GM12891 (cell line): ENCODE data around the gene XPO4.

Experiments
- DNase-seq: peaks from one replicate; pipeline ENCODE4 v3.0.0; 2011; ENCODE audit warnings: low spot score; ENCODE audit not compliant: insufficient read length
- FAIRE-seq: peaks from 2 replicates; lab custom pipeline; 2011; peaks lifted over from hg19 to GRCh38; lab: Jason Lieb, UNC
- PAX5 ChIP-seq: IDR thresholded peaks from 2 replicates; pipeline ENCODE4 v1.6.1; 2011; ENCODE audit warnings: low read length, moderate library complexity, mild to moderate bottlenecking; ENCODE audit not compliant: insufficient read depth, severe bottlenecking
- POLR2A ChIP-seq: IDR thresholded peaks from 2 replicates; pipeline ENCODE4 v1.6.1; 2011; ENCODE audit warnings: low read depth, low read length, control low read depth
- POLR2AphosphoS5 ChIP-seq: IDR thresholded peaks from 2 replicates; pipeline ENCODE4 v1.6.1; 2011; ENCODE audit warnings: low read depth, low read length, control low read depth
- POU2F2 ChIP-seq: IDR thresholded peaks from 2 replicates; pipeline ENCODE4 v1.6.1; 2011; ENCODE audit warnings: low read depth, mild to moderate bottlenecking, control low read depth, low read length, moderate library complexity
- SPI1 ChIP-seq: IDR thresholded peaks from 2 replicates; pipeline ENCODE4 v1.6.1; 2011; ENCODE audit warnings: low read depth, low read length, control low read depth
- TAF1 ChIP-seq: IDR thresholded peaks from 2 replicates; pipeline ENCODE4 v1.6.1; 2011; ENCODE audit warnings: low read depth, low read length, control low read depth

The XPO4 gene

GRCh38 chr13:20740021-20740420 lies 162.5 kb downstream of the XPO4 start:
- TF ChIP-seq PAX5 (no peak), POU2F2 (no peak)
- DNase-seq, result no peak
- no peak for FAIRE-seq

GRCh38 chr13:20738616-20739015 lies 163.9 kb downstream of the XPO4 start:
- TF ChIP-seq SPI1 (no peak), POU2F2 (no peak), POLR2A (no peak), POLR2AphosphoS5 (no peak), PAX5 (no peak), TAF1 (no peak)
- no peak for FAIRE-seq
- no peak for DNase-seq

- no peak for TF ChIP-seq SPI1
- TF ChIP-seq POU2F2, result no peak
- TF ChIP-seq POLR2AphosphoS5, result no peak
- no peak for TF ChIP-seq POLR2A
- TF ChIP-seq PAX5, result no peak
- TF ChIP-seq TAF1, result no peak
- DNase-seq, result no peak
- FAIRE-seq, result no peak
These were observed 172.6 kb downstream of the XPO4 start for GRCh38 chr13:20729633-20730585.

GRCh38 chr13:20728579-20729311 lies 173.8 kb downstream of the XPO4 start:
- no peak for DNase-seq
- TF ChIP-seq SPI1, result no peak
- no peak for TF ChIP-seq POLR2A
- TF ChIP-seq PAX5, result no peak
- no peak for TF ChIP-seq POLR2AphosphoS5
- no peak for TF ChIP-seq POU2F2
- TF ChIP-seq TAF1, result no peak
- FAIRE-seq, result no peak

- no peak for FAIRE-seq
These were observed 174.7 kb downstream of the XPO4 start for GRCh38 chr13:20727856-20728255.

More at GRCh38 chr13:20727856-20728255, 174.7 kb downstream of the XPO4 start:
- DNase-seq, result no peak
- no peak for TF ChIP-seq POLR2A
